HepG2 (cell line): ENCODE measurements around the gene KCNJ6. TPM values are rescaled to one million over a fixed set of nuclear protein-coding genes. Genes with fewer than 3 reads are reported as not detected.

Experiments used
- ATAC-seq: fragments of 200-7000 bp; cut with Tn5 transposase; 3 replicates; pipeline ENCODE4 v1.9.1; 2020; ENCODE audit warnings: mild to moderate bottlenecking, moderate library complexity
- BruUV-seq: library from RNA; stranded (reverse); fragments of 400-500 nt; replicated peaks from 2 replicates; lab custom pipeline; 2021; lab: Mats Ljungman, UMichigan
- CTCF ChIA-PET: fragments of 300-600 bp; formaldehyde crosslinking; extraction: SDS; loops from one replicate; lab custom pipeline; 2021; ENCODE audit warnings: low total read pairs, inconsistent platforms, low intra/inter-chr PET ratio; lab: Yijun Ruan, JAX
- POLR2A ChIA-PET: fragments of 350-600 bp; sonication (Branson Sonifier 250); formaldehyde crosslinking; loops from one replicate; lab custom pipeline; 2020; ENCODE audit warnings: antibody characterized with exemption, inconsistent platforms; lab: Yijun Ruan, JAX
- DNase-seq: peaks from one replicate; pipeline ENCODE4 v3.0.0-alpha.2; 2015; ENCODE audit warnings: low spot score
- FAIRE-seq: peaks from 3 replicates; lab custom pipeline; 2011; peaks lifted over from hg19 to GRCh38; lab: Jason Lieb, UNC
- H2AFZ ChIP-seq: one replicate; pipeline ENCODE4 v1.6.1; 2011; ENCODE audit warnings: low read length, inconsistent platforms
- H3K27ac ChIP-seq: fragments of 300-600 bp; 3 replicates; pipeline ENCODE4 v1.8.0; 2011; ENCODE audit warnings: mixed run types, mild to moderate bottlenecking, mixed read lengths, low read length, inconsistent platforms; ENCODE audit not compliant: insufficient read depth; ENCODE audit errors: extremely low read length
- H3K27me3 ChIP-seq, 2 experiments: fragments of 200-600 bp in 1 of 2; 2 replicates in 1 of 2; 3 replicates in 1 of 2; pipeline versions ENCODE4 v1.6.0 to v1.8.0; 2011; ENCODE audit warnings: low read length in 2 of 2, mild to moderate bottlenecking in 2 of 2, moderate library complexity in 2 of 2, inconsistent platforms in 1 of 2; ENCODE audit not compliant: insufficient read depth in 2 of 2, control insufficient read depth in 1 of 2
- H3K36me3 ChIP-seq, 2 experiments: fragments of 200-600 bp in 1 of 2; replicated peaks in 1 of 2; 2 replicates in 1 of 2; 3 replicates in 1 of 2; pipeline versions ENCODE4 v1.5.1 to v1.8.0; 2011; ENCODE audit warnings: low read length in 2 of 2, inconsistent platforms in 1 of 2; ENCODE audit not compliant: insufficient read depth in 2 of 2, control insufficient read depth in 1 of 2
- H3K4me1 ChIP-seq: 2 replicates; pipeline ENCODE4 v1.5.1; 2012; ENCODE audit warnings: low read length, inconsistent platforms; ENCODE audit not compliant: insufficient read depth
- H3K4me2 ChIP-seq: 2 replicates; pipeline ENCODE4 v1.6.0; 2011; ENCODE audit warnings: low read depth, low read length, inconsistent platforms
- H3K4me3 ChIP-seq, 3 experiments: fragments of 200-600 bp in 1 of 3; sonication (generic), shearing (Covaris generic) in 1 of 3; replicated peaks in 1 of 3; 2 replicates each; pipeline ENCODE4 v1.5.1; 2011 to 2016; ENCODE audit warnings: low read length in 3 of 3, inconsistent platforms in 2 of 3, low read depth in 2 of 3, mild to moderate bottlenecking in 2 of 3, control low read depth in 1 of 3, mixed read lengths in 1 of 3; ENCODE audit not compliant: insufficient read depth in 1 of 3
- H3K79me2 ChIP-seq: one replicate; pipeline ENCODE4 v1.6.1; 2011; ENCODE audit warnings: low read length, inconsistent platforms; ENCODE audit not compliant: insufficient read depth
- H3K9ac ChIP-seq: 2 replicates; pipeline ENCODE4 v1.6.0; 2011; ENCODE audit warnings: mild to moderate bottlenecking, low read depth, low read length, inconsistent platforms; ENCODE audit not compliant: insufficient read depth
- H3K9me3 ChIP-seq: 2 replicates; pipeline ENCODE4 v1.5.1; 2012; ENCODE audit warnings: mild to moderate bottlenecking, low read length
- H4K20me1 ChIP-seq: 2 replicates; pipeline ENCODE4 v1.6.0; 2011; ENCODE audit warnings: inconsistent platforms, mild to moderate bottlenecking, low read length, moderate library complexity; ENCODE audit not compliant: insufficient read depth
- ARNT2 ChIP-seq: sonication (generic); formaldehyde crosslinking; IDR thresholded peaks from 2 replicates; pipeline ENCODE4 v1.8.0; 2022; ENCODE audit warnings: mild to moderate bottlenecking, low read depth, missing genetic modification reagents, moderate library complexity
- ETV6 ChIP-seq: sonication (generic); formaldehyde crosslinking; conservative IDR thresholded peaks from 2 replicates; pipeline ENCODE4 v1.4.0; 2020; ENCODE audit warnings: missing genetic modification reagents
- HOXA3 ChIP-seq: sonication (generic); formaldehyde crosslinking; IDR thresholded peaks from 2 replicates; pipeline ENCODE4 v1.5.0; 2020; ENCODE audit warnings: missing genetic modification reagents
- MBD4 ChIP-seq: IDR thresholded peaks from 2 replicates; pipeline ENCODE4 v1.6.1; 2012; ENCODE audit warnings: low read length, inconsistent platforms, borderline replicate concordance
- RARA ChIP-seq: IDR thresholded peaks from 2 replicates; pipeline ENCODE4 v1.6.1; 2016; ENCODE audit warnings: missing genetic modification reagents, missing compliant biosample characterization
- RARG ChIP-seq: sonication (generic); formaldehyde crosslinking; IDR thresholded peaks from 2 replicates; pipeline ENCODE4 v1.4.0; 2020; ENCODE audit warnings: low read depth, mild to moderate bottlenecking, missing genetic modification reagents
- SCMH1 ChIP-seq: sonication (generic); formaldehyde crosslinking; IDR thresholded peaks from 2 replicates; pipeline ENCODE4 v1.9.0; 2021; ENCODE audit warnings: missing genetic modification reagents, mild to moderate bottlenecking, borderline replicate concordance
- SP1 ChIP-seq, 2 experiments: fragments of 450-650 bp in 1 of 2; sonication (generic) in 1 of 2; formaldehyde crosslinking in 1 of 2; IDR thresholded peaks; 2 replicates each; pipeline versions ENCODE4 v1.4.0 to v1.6.1; 2016 to 2020; ENCODE audit warnings: missing genetic modification reagents in 1 of 2
- ZNF343 ChIP-seq: sonication (generic); formaldehyde crosslinking; IDR thresholded peaks from 2 replicates; pipeline ENCODE4 v1.4.0; 2020; ENCODE audit warnings: mild to moderate bottlenecking, missing genetic modification reagents
- ZNF496 ChIP-seq: sonication (generic); formaldehyde crosslinking; IDR thresholded peaks from 2 replicates; pipeline ENCODE4 v1.8.1; 2023; ENCODE audit warnings: mild to moderate bottlenecking, moderate library complexity, missing genetic modification reagents; ENCODE audit not compliant: insufficient replicate concordance
- ZNF607 ChIP-seq: sonication (generic); formaldehyde crosslinking; IDR thresholded peaks from 2 replicates; pipeline ENCODE4 v1.5.1; 2020; ENCODE audit warnings: missing genetic modification reagents, mild to moderate bottlenecking, borderline replicate concordance
- ZNF768 ChIP-seq: sonication (generic); formaldehyde crosslinking; IDR thresholded peaks from 2 replicates; pipeline ENCODE4 v1.4.0; 2020; ENCODE audit warnings: missing genetic modification reagents
- WGBS: methylation state at CpG from one replicate; pipeline ENCODE4 v1.1.6; 2017; ENCODE audit warnings: low lambda C conversion rate; 5-methylcytosine and 5-hydroxymethylcytosine counted together
- in situ Hi-C: cut with HindIII; loops from 2 replicates; pipeline ENCODE4 v1.10.0; 2017; ENCODE audit warnings: low pct_unique_long_range_greater_than_20kb; ENCODE audit not compliant: extremely low pct_ligation_motif_present
- intact Hi-C: fragments of 100-400 bp; cut with micrococcal nuclease; formaldehyde crosslinking; loops from one replicate; pipeline ENCODE4 v1.10.0; 2022; ENCODE audit not compliant: unreplicated experiment
- polyA plus RNA-seq, 8 experiments: library from polyadenylated mRNA; depleted of rRNA in 3 of 8; stranded (reverse) in 7 of 8; unstranded in 1 of 8; fragments of >200 nt; fragmentation: Illumina TruSeq in 4 of 8; extraction: Trizol in 4 of 8; gene quantifications; 2 replicates each; pipeline versions ENCODE4 v1.2.1 to v1.2.3, GENCODE V29; 2011 to 2016; ENCODE audit warnings: low read depth in 4 of 8, missing spikeins in 1 of 8, mixed read lengths in 1 of 8; ENCODE audit not compliant: insufficient read depth in 1 of 8
- total RNA-seq, 5 experiments: library from RNA; depleted of rRNA; stranded (reverse); fragments of >200 nt; fragmentation: Illumina TruSeq; extraction: Trizol; gene quantifications; 2 replicates each; pipeline ENCODE4 v1.2.3, GENCODE V29; 2016; ENCODE audit warnings: low read depth in 1 of 5
- TF ChIP-seq, protein P1 (sequence below): sonication (generic); formaldehyde crosslinking; IDR thresholded peaks from 2 replicates; pipeline ENCODE4 v1.4.0; 2020; ENCODE audit warnings: low read depth, mild to moderate bottlenecking, missing genetic modification reagents

Gene KCNJ6
- total and polyA plus RNA-seq, 2 of the 13 experiments (the other 11 are each of a cell fraction or from before 2014, with no cell fraction given), result not detected

DNA sequence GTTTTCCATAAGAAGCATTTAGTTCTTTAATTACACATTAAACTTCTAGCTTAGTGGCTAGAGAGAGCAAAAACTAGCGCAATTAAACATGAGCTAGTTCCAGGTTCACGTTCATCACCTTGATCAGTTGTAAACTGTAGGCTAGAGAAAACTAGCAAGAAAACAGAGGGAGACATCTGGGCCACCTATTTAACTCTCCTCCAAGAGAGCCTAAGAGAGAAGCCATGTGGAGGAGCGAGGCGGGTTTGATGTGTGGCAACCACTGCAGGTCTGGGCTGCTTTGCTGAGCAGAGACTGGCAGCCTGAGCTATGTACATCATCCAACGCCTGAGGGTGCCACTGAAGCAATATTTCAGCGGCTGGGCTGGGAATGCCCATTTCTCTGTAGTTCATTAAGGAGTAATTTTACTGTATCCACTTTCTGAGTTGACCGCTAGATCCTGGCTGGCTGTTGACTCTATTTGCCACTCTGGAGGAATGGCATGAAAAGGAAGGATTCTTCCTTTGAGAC, 296.7 kb downstream of the KCNJ6 start:
- in situ Hi-C loops, result no loop called here
- ATAC-seq (no peak), DNase-seq (no peak), FAIRE-seq (no peak)
- no peak overlapping the region for H3K9ac ChIP-seq
- ChIA-PET POLR2A (no interaction called here), CTCF (no interaction called here)
- H3K4me2 ChIP-seq, result no peak overlapping the region
- TF ChIP-seq ZNF496 (CRISPR knock-in tag) (no peak), HOXA3 (no peak), ETV6 (CRISPR knock-in tag) (no peak), ARNT2 (CRISPR knock-in tag) (no peak)
- H3K79me2 ChIP-seq, result no peaks in the 10 kb centered on the region
- no peaks in the 10 kb centered on the region for H3K9me3 ChIP-seq
- H3K4me1 ChIP-seq, result no peaks in the 10 kb centered on the region
- intact Hi-C loops, result no loop called here
- H3K27ac ChIP-seq, result no peak overlapping the region
- WGBS, result 26% methylated on average over 7 of the region's 7 CpGs
- no peak overlapping the region for H2AFZ ChIP-seq
- no peaks in the 10 kb centered on the region for H3K36me3 ChIP-seq
- H3K27me3 ChIP-seq, result peaks cover 1 to 4% of the 10 kb centered on the region in 2 experiments; a peak in 1 of 5 replicates
- no peaks in the 10 kb centered on the region for H4K20me1 ChIP-seq
- no TSS peak for BruUV-seq
- no peak overlapping the region for H3K4me3 ChIP-seq

- Histone ChIP-seq H3K4me3 (no peak overlapping the region), H3K4me2 (no peak overlapping the region), H3K9me3 (no peaks in the 10 kb centered on the region), H3K9ac (no peak overlapping the region), H3K27ac (no peak overlapping the region), H3K4me1 (no peaks in the 10 kb centered on the region), H3K36me3 (no peaks in the 10 kb centered on the region), H4K20me1 (no peaks in the 10 kb centered on the region), H2AFZ (no peak overlapping the region), H3K27me3 (peaks cover 1 to 4% of the 10 kb centered on the region in 2 experiments; a peak in 1 of 5 replicates), H3K79me2 (no peaks in the 10 kb centered on the region)
- no peak for FAIRE-seq
- intact Hi-C loops, result no loop called here
- no peak for ATAC-seq
- no peak for DNase-seq
- ChIA-PET CTCF (no interaction called here), POLR2A (no interaction called here)
- WGBS, result 0% methylated on average over 2 of the region's 7 CpGs
- in situ Hi-C loops, result no loop called here
- BruUV-seq, result no TSS peak
- TF ChIP-seq ZNF343 (CRISPR knock-in tag) (no peak), MBD4 (no peak), RARG (CRISPR knock-in tag) (no peak), ZNF768 (no peak), SP1 (IDR thresholded peaks at IDR 0.05) (no peak), SP1 (CRISPR knock-in tag; IDR thresholded peaks at IDR 0.05) (no peak), SCMH1 (CRISPR knock-in tag) (no peak), ZNF607 (CRISPR knock-in tag) (no peak), RARA (no peak)
- TF ChIP-seq, protein P1, sequence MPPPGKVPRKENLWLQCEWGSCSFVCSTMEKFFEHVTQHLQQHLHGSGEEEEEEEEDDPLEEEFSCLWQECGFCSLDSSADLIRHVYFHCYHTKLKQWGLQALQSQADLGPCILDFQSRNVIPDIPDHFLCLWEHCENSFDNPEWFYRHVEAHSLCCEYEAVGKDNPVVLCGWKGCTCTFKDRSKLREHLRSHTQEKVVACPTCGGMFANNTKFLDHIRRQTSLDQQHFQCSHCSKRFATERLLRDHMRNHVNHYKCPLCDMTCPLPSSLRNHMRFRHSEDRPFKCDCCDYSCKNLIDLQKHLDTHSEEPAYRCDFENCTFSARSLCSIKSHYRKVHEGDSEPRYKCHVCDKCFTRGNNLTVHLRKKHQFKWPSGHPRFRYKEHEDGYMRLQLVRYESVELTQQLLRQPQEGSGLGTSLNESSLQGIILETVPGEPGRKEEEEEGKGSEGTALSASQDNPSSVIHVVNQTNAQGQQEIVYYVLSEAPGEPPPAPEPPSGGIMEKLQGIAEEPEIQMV, result no peak
Observed at GRCh38 chr21:37618081-37618480, 298.2 kb downstream of the KCNJ6 start.
